AG09309 (cell line): ENCODE data around the gene EDEM2.
"Not testable (repeated sequence)": the region's sequence is repeated elsewhere in the genome, so short reads cannot be mapped to it uniquely, and the experiment has no call there.

Experiments used
- DNase-seq: peaks from one replicate; pipeline ENCODE4 v3.0.0-alpha.2; 2010; ENCODE audit warnings: low read depth
- H3K4me3 ChIP-seq: 2 replicates; pipeline ENCODE4 v1.5.1; 2011; ENCODE audit warnings: mild to moderate bottlenecking, low read depth, low read length, moderate library complexity; ENCODE audit not compliant: control insufficient read depth
- CTCF ChIP-seq: IDR thresholded peaks from 2 replicates; pipeline ENCODE4 v1.5.1; 2011; ENCODE audit warnings: mild to moderate bottlenecking, low read depth, low read length, inconsistent platforms; ENCODE audit not compliant: insufficient read depth, control insufficient read depth; ENCODE audit errors: missing control alignments

Gene EDEM2

GRCh38 chr20:35150846-35151579, 3.9 kb upstream of the EDEM2 start:
- no peak for TF ChIP-seq CTCF
- no peak overlapping the region for H3K4me3 ChIP-seq
- no peak for DNase-seq

DNA sequence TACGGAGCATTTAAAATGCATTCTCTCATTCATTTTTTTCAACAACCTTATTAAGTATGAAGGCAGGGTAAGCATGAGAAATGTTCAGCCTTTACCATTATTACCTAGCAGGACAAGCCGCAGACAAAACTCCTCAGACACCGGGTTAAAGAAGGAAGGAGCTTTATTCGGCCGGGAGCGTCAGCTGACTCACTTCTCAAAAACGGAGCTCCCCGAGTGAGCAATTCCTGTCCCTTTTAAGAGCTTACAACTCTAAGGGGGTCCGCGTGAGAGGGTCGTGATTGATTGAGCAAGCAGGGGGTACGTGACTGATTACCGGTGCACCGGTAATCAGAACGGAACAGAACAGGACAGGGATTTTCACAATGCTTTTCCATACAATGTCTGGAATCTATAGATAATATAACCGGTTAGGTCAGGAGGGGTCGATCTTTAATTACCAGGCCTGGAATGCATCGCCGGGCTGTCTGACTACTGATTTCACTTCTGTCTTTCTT, 487 bp upstream of the EDEM2 start:
- DNase-seq, result not testable (repeated sequence)
- H3K4me3 ChIP-seq, result peak overlapping the region; percentile 91

GRCh38 chr20:35146299-35146919, 727 bp downstream of the EDEM2 start:
- no peak for TF ChIP-seq CTCF
- no peak for DNase-seq

DNA sequence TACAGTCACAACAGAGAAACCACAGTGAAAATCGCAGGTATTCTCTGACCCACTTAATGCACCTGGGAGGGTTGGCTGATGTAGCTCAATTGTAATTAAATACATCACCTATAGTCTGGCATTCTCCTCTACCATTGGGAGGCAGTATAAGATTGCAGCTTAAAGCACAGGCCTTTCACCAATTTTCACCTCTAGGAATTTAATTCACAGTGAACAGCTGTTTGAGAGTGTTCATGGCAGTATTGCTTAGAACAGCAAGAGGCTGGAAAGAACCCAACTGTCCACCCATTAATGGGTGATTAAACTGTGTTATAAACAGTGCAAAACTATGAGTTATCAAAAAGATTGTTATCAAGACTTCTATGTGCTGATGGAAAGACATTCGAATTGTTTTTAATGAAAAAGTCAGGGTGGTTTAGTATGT, 2.0 kb downstream of the EDEM2 start:
- no peak for DNase-seq
- H3K4me3 ChIP-seq, result no peak overlapping the region
- TF ChIP-seq CTCF, result peak; percentile 81

More at GRCh38 chr20:35146299-35146919, 727 bp downstream of the EDEM2 start:
- H3K4me3 ChIP-seq, result peak overlapping the region; percentile 91

- TF ChIP-seq CTCF, result no peak
- H3K4me3 ChIP-seq, result no peak overlapping the region
- no peak for DNase-seq
Measured at GRCh38 chr20:35144694-35145093, 2.4 kb downstream of the EDEM2 start.

DNA sequence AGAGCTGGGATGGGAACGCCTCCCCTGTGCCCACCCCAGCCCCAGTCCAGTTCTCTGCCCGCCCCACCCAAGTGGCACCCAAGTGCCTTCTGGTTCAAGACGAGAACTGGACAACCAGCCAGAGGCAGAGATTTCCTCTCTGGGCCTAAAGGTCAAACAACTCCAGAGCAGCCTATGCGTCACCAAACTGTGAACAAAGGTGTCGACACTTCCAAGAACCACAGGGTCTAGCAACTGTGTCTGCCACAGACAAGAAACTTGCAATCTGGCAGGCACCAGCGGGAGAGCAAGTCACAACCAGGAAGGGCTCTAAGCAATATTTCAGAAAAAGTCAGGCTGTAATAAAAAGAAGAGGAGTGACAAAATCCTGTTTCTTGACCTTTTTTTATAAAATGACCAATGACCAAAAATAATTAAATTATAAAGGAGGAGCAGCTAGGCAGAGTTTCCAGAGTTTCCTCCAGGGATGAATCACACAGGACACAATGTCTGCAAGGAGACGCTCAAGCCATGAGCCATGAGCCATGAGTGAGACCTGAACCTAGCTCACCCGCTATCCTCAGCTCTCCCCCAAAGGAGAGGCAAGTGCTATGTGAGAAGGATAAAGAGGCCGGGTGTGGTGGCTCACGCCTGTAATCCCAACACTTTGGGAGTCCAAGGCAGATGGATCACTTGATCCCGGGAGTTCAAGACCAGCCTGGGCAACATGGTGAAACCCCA, 11.1 kb downstream of the EDEM2 start:
- no peak overlapping the region for H3K4me3 ChIP-seq
- no peak for DNase-seq
- TF ChIP-seq CTCF, result no peak

DNA sequence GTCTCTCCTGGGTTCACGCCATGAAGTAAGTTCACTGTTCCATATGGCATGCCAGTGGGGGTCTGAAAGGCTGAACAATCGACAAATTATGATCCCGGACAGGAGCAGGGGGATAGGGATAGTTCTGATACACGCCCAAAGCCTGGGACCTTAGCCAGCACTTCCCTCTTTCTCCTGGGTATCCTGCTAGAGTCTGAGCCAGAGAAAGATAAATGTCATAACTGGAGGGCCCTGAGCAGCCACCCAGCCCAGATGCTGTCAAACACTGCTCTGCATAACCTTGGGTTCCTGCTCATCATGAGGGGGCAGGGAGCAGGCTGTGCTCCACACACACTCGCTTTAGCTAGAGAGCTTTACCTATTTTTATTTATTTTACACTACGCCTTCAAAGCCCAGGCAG, 12.3 kb downstream of the EDEM2 start:
- TF ChIP-seq CTCF, result no peak
- H3K4me3 ChIP-seq, result no peak overlapping the region
- DNase-seq, result no peak
